T-helper 17 cell (primary cell): ENCODE measurements around the gene JPH2. TPM values are rescaled to one million over a fixed set of nuclear protein-coding genes. Genes with fewer than 3 reads are reported as not detected.

ENCODE experiments used
- ATAC-seq: fragments of 150-1000 bp; cut with Tn5 transposase; 2 replicates; pipeline ENCODE4 v1.10.0; 2021; ENCODE audit warnings: mild to moderate bottlenecking, moderate library complexity
- DNase-seq, 3 donors: peaks; one replicate each; pipeline versions ENCODE4 v3.0.0 to v3.0.0-alpha.2; 2020 to 2021
- H3K9me3 ChIP-seq: one replicate; pipeline ENCODE4 v1.7.0; 2013; ENCODE audit warnings: low read length, mild to moderate bottlenecking; ENCODE audit not compliant: control insufficient read depth, poor library complexity, severe bottlenecking
- H3K27ac Mint-ChIP-seq: one replicate; pipeline ENCODE4 v1.8.0; 2022; ENCODE audit warnings: mild to moderate bottlenecking, moderate library complexity, mixed read lengths
- H3K27me3 Mint-ChIP-seq: one replicate; pipeline ENCODE4 v1.8.0; 2022; ENCODE audit warnings: mixed read lengths
- H3K36me3 Mint-ChIP-seq: one replicate; pipeline ENCODE4 v1.8.0; 2022; ENCODE audit warnings: low read depth, mixed read lengths
- H3K4me1 Mint-ChIP-seq: one replicate; pipeline ENCODE4 v1.8.0; 2022; ENCODE audit warnings: mild to moderate bottlenecking, mixed read lengths
- H3K4me3 Mint-ChIP-seq: one replicate; pipeline ENCODE4 v1.8.0; 2022; ENCODE audit warnings: mild to moderate bottlenecking, moderate library complexity, mixed read lengths
- total RNA-seq, 4 donors: library from RNA in 2 of 4; stranded (reverse) in 2 of 4; gene quantifications; one replicate each; pipeline ENCODE4 v1.2.3 and lab custom pipeline; 2022 to 2026

Gene JPH2
- total RNA-seq, 2 donors from 2014 or later = not detected

- H3K4me1 Mint-ChIP-seq = peaks cover 7% of the 10 kb centered on the region
- ATAC-seq (no peak), DNase-seq (no peak)
- H3K27me3 Mint-ChIP-seq = peaks cover 64% of the 10 kb centered on the region
- H3K9me3 ChIP-seq = no peaks in the 10 kb centered on the region
- no peak overlapping the region for H3K27ac Mint-ChIP-seq
- H3K4me3 Mint-ChIP-seq = no peak overlapping the region
- H3K36me3 Mint-ChIP-seq = peaks cover 4% of the 10 kb centered on the region
Measured at GRCh38 chr20:44117296-44118184, 69.4 kb downstream of the JPH2 start.

GRCh38 chr20:44115762-44116644 lies 71.0 kb downstream of the JPH2 start:
- Mint-ChIP-seq H3K36me3 (peaks cover 2% of the 10 kb centered on the region), H3K27me3 (peaks cover 62% of the 10 kb centered on the region), H3K4me3 (no peak overlapping the region)

GRCh38 chr20:44115181-44115580 lies 71.8 kb downstream of the JPH2 start:
- Mint-ChIP-seq H3K27ac (no peak overlapping the region), H3K4me3 (no peak overlapping the region), H3K36me3 (peaks cover 2% of the 10 kb centered on the region), H3K4me1 (peaks cover 7% of the 10 kb centered on the region), H3K27me3 (peaks cover 66% of the 10 kb centered on the region)
- no peaks in the 10 kb centered on the region for H3K9me3 ChIP-seq
- DNase-seq (no peak), ATAC-seq (no peak)

More at GRCh38 chr20:44115762-44116644, 71.0 kb downstream of the JPH2 start:
- H3K9me3 ChIP-seq = no peaks in the 10 kb centered on the region
- DNase-seq = no peak
- no peak for ATAC-seq
- H3K27ac Mint-ChIP-seq = no peak overlapping the region
- H3K4me1 Mint-ChIP-seq = peaks cover 7% of the 10 kb centered on the region

- Mint-ChIP-seq H3K4me1 (peaks cover 5% of the 10 kb centered on the region), H3K4me3 (no peak overlapping the region), H3K27ac (no peak overlapping the region), H3K27me3 (peaks cover 75% of the 10 kb centered on the region), H3K36me3 (peaks cover 3% of the 10 kb centered on the region)
- ATAC-seq (no peak), DNase-seq (no peak)
- H3K9me3 ChIP-seq = no peaks in the 10 kb centered on the region
Measured at GRCh38 chr20:44113618-44114376, 73.2 kb downstream of the JPH2 start.

GRCh38 chr20:44112889-44113617 lies 73.9 kb downstream of the JPH2 start:
- Mint-ChIP-seq H3K27me3 (peaks cover 70% of the 10 kb centered on the region), H3K27ac (no peak overlapping the region), H3K4me1 (peaks cover 5% of the 10 kb centered on the region), H3K4me3 (no peak overlapping the region), H3K36me3 (peaks cover 5% of the 10 kb centered on the region)
- DNase-seq (no peak), ATAC-seq (no peak)
- peaks cover 3% of the 10 kb centered on the region for H3K9me3 ChIP-seq

GRCh38 chr20:44112456-44112855 lies 74.5 kb downstream of the JPH2 start:
- H3K4me1 Mint-ChIP-seq = peaks cover 5% of the 10 kb centered on the region
- peaks cover 9% of the 10 kb centered on the region for H3K9me3 ChIP-seq
- H3K27ac Mint-ChIP-seq = no peak overlapping the region
- H3K27me3 Mint-ChIP-seq = peaks cover 64% of the 10 kb centered on the region
- no peak overlapping the region for H3K4me3 Mint-ChIP-seq
- DNase-seq (no peak), ATAC-seq (no peak)
- H3K36me3 Mint-ChIP-seq = peaks cover 5% of the 10 kb centered on the region

GRCh38 chr20:44111712-44112335 lies 75.2 kb downstream of the JPH2 start:
- Mint-ChIP-seq H3K4me1 (peaks cover 5% of the 10 kb centered on the region), H3K27ac (no peak overlapping the region), H3K27me3 (peaks cover 58% of the 10 kb centered on the region), H3K4me3 (no peak overlapping the region), H3K36me3 (peaks cover 5% of the 10 kb centered on the region)
- no peak for ATAC-seq
- DNase-seq = no peak
- H3K9me3 ChIP-seq = peaks cover 10% of the 10 kb centered on the region

GRCh38 chr20:44110816-44111568 lies 76.0 kb downstream of the JPH2 start:
- DNase-seq (no peak), ATAC-seq (no peak)
- H3K4me3 Mint-ChIP-seq = no peak overlapping the region
- H3K9me3 ChIP-seq = peaks cover 10% of the 10 kb centered on the region
- H3K27me3 Mint-ChIP-seq = peaks cover 58% of the 10 kb centered on the region
- no peaks in the 10 kb centered on the region for H3K4me1 Mint-ChIP-seq
- peaks cover 5% of the 10 kb centered on the region for H3K36me3 Mint-ChIP-seq
- no peak overlapping the region for H3K27ac Mint-ChIP-seq

- no peaks in the 10 kb centered on the region for H3K4me1 Mint-ChIP-seq
- ATAC-seq (no peak), DNase-seq (no peak)
- H3K27me3 Mint-ChIP-seq = peaks cover 62% of the 10 kb centered on the region
- H3K27ac Mint-ChIP-seq = no peak overlapping the region
- no peak overlapping the region for H3K4me3 Mint-ChIP-seq
- H3K36me3 Mint-ChIP-seq = peaks cover 5% of the 10 kb centered on the region
- peaks cover 10% of the 10 kb centered on the region for H3K9me3 ChIP-seq
Measured at GRCh38 chr20:44109951-44110361, 77.0 kb downstream of the JPH2 start.

GRCh38 chr20:44106615-44107014 lies 80.4 kb downstream of the JPH2 start:
- DNase-seq (no peak), ATAC-seq (no peak)
- Mint-ChIP-seq H3K36me3 (peaks cover 5% of the 10 kb centered on the region), H3K4me1 (no peaks in the 10 kb centered on the region), H3K27ac (no peak overlapping the region), H3K27me3 (peaks cover 64% of the 10 kb centered on the region), H3K4me3 (no peak overlapping the region)
- H3K9me3 ChIP-seq = peaks cover 10% of the 10 kb centered on the region

- DNase-seq (no peak), ATAC-seq (no peak)
- Mint-ChIP-seq H3K27me3 (peaks cover 57% of the 10 kb centered on the region), H3K27ac (no peak overlapping the region), H3K4me1 (no peaks in the 10 kb centered on the region), H3K4me3 (no peak overlapping the region), H3K36me3 (peaks cover 7% of the 10 kb centered on the region)
- H3K9me3 ChIP-seq = peaks cover 10% of the 10 kb centered on the region
Measured at GRCh38 chr20:44104798-44105517, 82.0 kb downstream of the JPH2 start.
